ENCODE results near the gene ANKRD9. TPM values are rescaled to one million over a fixed set of nuclear protein-coding genes. Genes with fewer than 3 reads are reported as not detected.

ANKRD9 gene
- total and polyA plus RNA-seq, 2 of the 13 experiments (the other 11 are each of a cell fraction or from before 2014, with no cell fraction given) = 10.0 to 15.0 TPM

- TF ChIP-seq RAD21 (CRISPR knock-in tag; IDR thresholded peaks at IDR 0.05) (peak; percentile 29; the same call in 1 of the 2 replicates), ZNF124 (CRISPR knock-in tag; IDR thresholded peaks at IDR 0.05) (no peak), ZNF430 (CRISPR knock-in tag; IDR thresholded peaks at IDR 0.05) (peak; percentile 78; the same call in 1 of the 2 replicates), GPBP1L1 (CRISPR knock-in tag; IDR thresholded peaks at IDR 0.05) (no peak), MAFF (IDR thresholded peaks at IDR 0.05; ENCODE audit: low read depth, low read length) (no peak), RCOR2 (CRISPR knock-in tag; IDR thresholded peaks at IDR 0.05) (peak; percentile 31; the same call in 1 of the 2 replicates), ZSCAN12 (CRISPR knock-in tag; IDR thresholded peaks at IDR 0.05) (no peak), ZNF101 (CRISPR knock-in tag; IDR thresholded peaks at IDR 0.05; ENCODE audit: borderline replicate concordance, low read depth) (no peak), ZSCAN9 (CRISPR knock-in tag; IDR thresholded peaks at IDR 0.05; ENCODE audit: borderline replicate concordance) (0 out of 2 replicates have a peak, but pooled peaks have one; percentile 44), PAXIP1 (CRISPR knock-in tag; conservative IDR thresholded peaks at IDR 0.05) (peak; percentile 61), SATB2 (CRISPR knock-in tag; IDR thresholded peaks at IDR 0.05) (no peak), ZNF24 (IDR thresholded peaks at IDR 0.05) (no peak)
- TF ChIP-seq, protein P1, sequence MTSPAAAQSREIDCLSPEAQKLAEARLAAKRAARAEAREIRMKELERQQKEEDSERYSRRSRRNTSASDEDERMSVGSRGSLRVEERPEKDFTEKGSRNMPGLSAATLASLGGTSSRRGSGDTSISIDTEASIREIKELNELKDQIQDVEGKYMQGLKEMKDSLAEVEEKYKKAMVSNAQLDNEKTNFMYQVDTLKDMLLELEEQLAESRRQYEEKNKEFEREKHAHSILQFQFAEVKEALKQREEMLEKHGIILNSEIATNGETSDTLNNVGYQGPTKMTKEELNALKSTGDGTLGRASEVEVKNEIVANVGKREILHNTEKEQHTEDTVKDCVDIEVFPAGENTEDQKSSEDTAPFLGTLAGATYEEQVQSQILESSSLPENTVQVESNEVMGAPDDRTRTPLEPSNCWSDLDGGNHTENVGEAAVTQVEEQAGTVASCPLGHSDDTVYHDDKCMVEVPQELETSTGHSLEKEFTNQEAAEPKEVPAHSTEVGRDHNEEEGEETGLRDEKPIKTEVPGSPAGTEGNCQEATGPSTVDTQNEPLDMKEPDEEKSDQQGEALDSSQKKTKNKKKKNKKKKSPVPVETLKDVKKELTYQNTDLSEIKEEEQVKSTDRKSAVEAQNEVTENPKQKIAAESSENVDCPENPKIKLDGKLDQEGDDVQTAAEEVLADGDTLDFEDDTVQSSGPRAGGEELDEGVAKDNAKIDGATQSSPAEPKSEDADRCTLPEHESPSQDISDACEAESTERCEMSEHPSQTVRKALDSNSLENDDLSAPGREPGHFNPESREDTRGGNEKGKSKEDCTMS (CRISPR knock-in tag; conservative IDR thresholded peaks at IDR 0.05) = no peak
- TF ChIP-seq, protein P2, sequence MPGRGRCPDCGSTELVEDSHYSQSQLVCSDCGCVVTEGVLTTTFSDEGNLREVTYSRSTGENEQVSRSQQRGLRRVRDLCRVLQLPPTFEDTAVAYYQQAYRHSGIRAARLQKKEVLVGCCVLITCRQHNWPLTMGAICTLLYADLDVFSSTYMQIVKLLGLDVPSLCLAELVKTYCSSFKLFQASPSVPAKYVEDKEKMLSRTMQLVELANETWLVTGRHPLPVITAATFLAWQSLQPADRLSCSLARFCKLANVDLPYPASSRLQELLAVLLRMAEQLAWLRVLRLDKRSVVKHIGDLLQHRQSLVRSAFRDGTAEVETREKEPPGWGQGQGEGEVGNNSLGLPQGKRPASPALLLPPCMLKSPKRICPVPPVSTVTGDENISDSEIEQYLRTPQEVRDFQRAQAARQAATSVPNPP (CRISPR knock-in tag; IDR thresholded peaks at IDR 0.05) = no peak; the same call in 1 of the 2 replicates
- TF ChIP-seq, protein P3, sequence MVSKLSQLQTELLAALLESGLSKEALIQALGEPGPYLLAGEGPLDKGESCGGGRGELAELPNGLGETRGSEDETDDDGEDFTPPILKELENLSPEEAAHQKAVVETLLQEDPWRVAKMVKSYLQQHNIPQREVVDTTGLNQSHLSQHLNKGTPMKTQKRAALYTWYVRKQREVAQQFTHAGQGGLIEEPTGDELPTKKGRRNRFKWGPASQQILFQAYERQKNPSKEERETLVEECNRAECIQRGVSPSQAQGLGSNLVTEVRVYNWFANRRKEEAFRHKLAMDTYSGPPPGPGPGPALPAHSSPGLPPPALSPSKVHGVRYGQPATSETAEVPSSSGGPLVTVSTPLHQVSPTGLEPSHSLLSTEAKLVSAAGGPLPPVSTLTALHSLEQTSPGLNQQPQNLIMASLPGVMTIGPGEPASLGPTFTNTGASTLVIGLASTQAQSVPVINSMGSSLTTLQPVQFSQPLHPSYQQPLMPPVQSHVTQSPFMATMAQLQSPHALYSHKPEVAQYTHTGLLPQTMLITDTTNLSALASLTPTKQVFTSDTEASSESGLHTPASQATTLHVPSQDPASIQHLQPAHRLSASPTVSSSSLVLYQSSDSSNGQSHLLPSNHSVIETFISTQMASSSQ (IDR thresholded peaks at IDR 0.05; ENCODE audit: low read depth) = no peak
- TF ChIP-seq, protein P3 (CRISPR knock-in tag; IDR thresholded peaks at IDR 0.05; ENCODE audit: borderline replicate concordance) = no peak
These were observed 30.9 kb upstream of the ANKRD9 start (continued) for GRCh38 chr14:102540315-102541028.
